HepG2 (cell line): ENCODE measurements around the gene TIMM13. TPM values are rescaled to one million over a fixed set of nuclear protein-coding genes. Genes with fewer than 3 reads are reported as not detected.

ENCODE experiments used
- HOXA3 ChIP-seq: sonication (generic); formaldehyde crosslinking; IDR thresholded peaks from 2 replicates; pipeline ENCODE4 v1.5.0; 2020; ENCODE audit warnings: missing genetic modification reagents
- MEIS1 ChIP-seq: sonication (generic); formaldehyde crosslinking; IDR thresholded peaks from 2 replicates; pipeline ENCODE4 v1.9.0; 2021; ENCODE audit warnings: mild to moderate bottlenecking, missing genetic modification reagents, moderate library complexity, borderline replicate concordance
- NCOA2 ChIP-seq: sonication (generic); formaldehyde crosslinking; IDR thresholded peaks from 2 replicates; pipeline ENCODE4 v1.8.0; 2022; ENCODE audit warnings: inconsistent platforms
- NFKBIZ ChIP-seq: IDR thresholded peaks from 2 replicates; pipeline ENCODE4 v1.6.1; 2018; ENCODE audit warnings: missing genetic modification reagents, missing compliant biosample characterization
- PTBP1 ChIP-seq: fragments of 200-400 bp; formaldehyde crosslinking; IDR thresholded peaks from 2 replicates; pipeline ENCODE4 v1.6.1; 2018; ENCODE audit warnings: low read length, low read depth; ENCODE audit not compliant: poor library complexity, severe bottlenecking
- RBFOX2 ChIP-seq: fragments of 200-400 bp; formaldehyde crosslinking; IDR thresholded peaks from 2 replicates; pipeline ENCODE4 v1.6.1; 2017; ENCODE audit warnings: low read depth, mild to moderate bottlenecking, low read length
- TEAD3 ChIP-seq: optimal IDR thresholded peaks from 2 replicates; pipeline ENCODE3; 2016; ENCODE audit warnings: borderline replicate concordance
- TP53 ChIP-seq: sonication (generic); formaldehyde crosslinking; conservative IDR thresholded peaks from 2 replicates; pipeline ENCODE4 v1.4.0; 2020; ENCODE audit warnings: missing genetic modification reagents
- ZNF124 ChIP-seq: sonication (generic); formaldehyde crosslinking; IDR thresholded peaks from 2 replicates; pipeline ENCODE4 v1.4.0; 2020; ENCODE audit warnings: missing genetic modification reagents
- ZNF260 ChIP-seq: sonication (generic); formaldehyde crosslinking; IDR thresholded peaks from 2 replicates; pipeline ENCODE4 v1.4.0; 2020; ENCODE audit warnings: missing genetic modification reagents, low read depth, mild to moderate bottlenecking, borderline replicate concordance
- ZNF263 ChIP-seq: sonication (generic); formaldehyde crosslinking; IDR thresholded peaks from 2 replicates; pipeline ENCODE4 v1.4.0; 2020; ENCODE audit warnings: missing genetic modification reagents
- ZNF296 ChIP-seq: sonication (generic); formaldehyde crosslinking; conservative IDR thresholded peaks from 2 replicates; pipeline ENCODE4 v1.5.0; 2020; ENCODE audit warnings: mild to moderate bottlenecking, missing genetic modification reagents
- ZNF713 ChIP-seq: sonication (generic); formaldehyde crosslinking; IDR thresholded peaks from 2 replicates; pipeline ENCODE4 v1.4.0; 2020; ENCODE audit warnings: mild to moderate bottlenecking, missing genetic modification reagents
- ZNF724P ChIP-seq: sonication (generic); formaldehyde crosslinking; IDR thresholded peaks from 2 replicates; pipeline ENCODE4 v1.8.0; 2022; ENCODE audit warnings: missing genetic modification reagents, borderline replicate concordance
- ZNF792 ChIP-seq: IDR thresholded peaks from 2 replicates; pipeline ENCODE4 v1.6.1; 2016
- ZSCAN21 ChIP-seq: sonication (generic); formaldehyde crosslinking; IDR thresholded peaks from 2 replicates; pipeline ENCODE4 v1.8.0; 2022; ENCODE audit warnings: mild to moderate bottlenecking, missing genetic modification reagents, moderate library complexity, borderline replicate concordance
- polyA plus RNA-seq, 8 experiments: library from polyadenylated mRNA; depleted of rRNA in 3 of 8; stranded (reverse) in 7 of 8; unstranded in 1 of 8; fragments of >200 nt; fragmentation: Illumina TruSeq in 4 of 8; extraction: Trizol in 4 of 8; gene quantifications; 2 replicates each; pipeline versions ENCODE4 v1.2.1 to v1.2.3, GENCODE V29; 2011 to 2016; ENCODE audit warnings: low read depth in 4 of 8, missing spikeins in 1 of 8, mixed read lengths in 1 of 8; ENCODE audit not compliant: insufficient read depth in 1 of 8
- total RNA-seq, 5 experiments: library from RNA; depleted of rRNA; stranded (reverse); fragments of >200 nt; fragmentation: Illumina TruSeq; extraction: Trizol; gene quantifications; 2 replicates each; pipeline ENCODE4 v1.2.3, GENCODE V29; 2016; ENCODE audit warnings: low read depth in 1 of 5
- TF ChIP-seq, protein P1 (sequence below): sonication (generic); formaldehyde crosslinking; IDR thresholded peaks from 2 replicates; pipeline ENCODE4 v1.5.1; 2020; ENCODE audit warnings: missing genetic modification reagents, mild to moderate bottlenecking, borderline replicate concordance
- TF ChIP-seq, protein P2 (sequence below): sonication (generic); formaldehyde crosslinking; IDR thresholded peaks from 2 replicates; pipeline ENCODE4 v1.8.1; 2023; ENCODE audit warnings: mild to moderate bottlenecking, inconsistent platforms, moderate library complexity, missing genetic modification reagents, borderline replicate concordance
- TF ChIP-seq, protein P3 (sequence below): sonication (generic); formaldehyde crosslinking; IDR thresholded peaks from 2 replicates; pipeline ENCODE4 v1.4.0; 2020; ENCODE audit warnings: missing genetic modification reagents, low read depth, mild to moderate bottlenecking, borderline replicate concordance
- TF ChIP-seq, protein P4 (sequence below): sonication (generic); formaldehyde crosslinking; IDR thresholded peaks from 2 replicates; pipeline ENCODE4 v1.4.0; 2020; ENCODE audit warnings: mild to moderate bottlenecking, missing genetic modification reagents
- TF ChIP-seq, protein P5 (sequence below): sonication (generic); formaldehyde crosslinking; IDR thresholded peaks from 2 replicates; pipeline ENCODE4 v1.4.0; 2020; ENCODE audit warnings: missing genetic modification reagents, borderline replicate concordance
- TF ChIP-seq, protein P6 (sequence below): sonication (generic); formaldehyde crosslinking; conservative IDR thresholded peaks from 2 replicates; pipeline ENCODE4 v1.8.0; 2022; ENCODE audit warnings: missing genetic modification reagents

Gene TIMM13
- total and polyA plus RNA-seq, 2 of the 13 experiments (the other 11 are each of a cell fraction or from before 2014, with no cell fraction given): 48.4 to 108 TPM

DNA sequence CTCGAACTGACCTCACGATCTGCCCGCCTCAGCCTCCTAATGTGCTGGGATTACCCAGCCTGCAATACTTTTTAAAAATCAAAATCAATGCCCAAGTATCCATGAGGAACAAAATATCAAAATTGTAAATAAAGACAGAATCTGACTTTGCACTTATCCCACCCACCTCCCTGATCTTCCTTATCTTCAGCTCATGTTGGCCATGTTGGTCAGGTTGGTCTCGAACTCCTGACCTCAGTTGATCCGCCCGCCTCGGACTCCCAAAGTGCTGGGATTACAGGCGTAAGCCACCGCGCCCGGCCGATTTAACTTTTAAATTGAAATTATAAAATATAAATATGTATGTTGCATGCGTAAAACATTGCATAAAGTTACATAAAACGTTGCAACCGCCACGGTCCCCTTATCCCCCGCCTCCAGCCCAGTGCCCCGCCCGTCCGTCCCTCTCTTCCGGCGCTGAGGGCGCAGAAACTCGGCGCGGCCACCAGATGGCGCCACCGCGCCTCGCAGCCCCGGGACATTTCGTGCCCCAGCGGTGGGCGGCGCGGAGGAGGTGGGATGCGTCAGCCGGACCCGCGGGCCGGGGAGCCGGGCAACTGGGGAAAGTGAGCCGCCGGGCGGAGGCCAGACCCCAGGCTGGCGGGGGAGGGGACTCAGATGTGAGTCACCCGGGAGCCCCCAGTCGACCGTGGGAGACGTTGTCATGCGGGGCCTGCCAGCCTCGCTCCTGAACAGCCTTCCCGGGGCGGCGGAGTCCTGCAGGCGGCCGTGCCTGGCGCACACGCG is 47.0 kb upstream of the TIMM13 start (continued):
- TF ChIP-seq, protein P1, sequence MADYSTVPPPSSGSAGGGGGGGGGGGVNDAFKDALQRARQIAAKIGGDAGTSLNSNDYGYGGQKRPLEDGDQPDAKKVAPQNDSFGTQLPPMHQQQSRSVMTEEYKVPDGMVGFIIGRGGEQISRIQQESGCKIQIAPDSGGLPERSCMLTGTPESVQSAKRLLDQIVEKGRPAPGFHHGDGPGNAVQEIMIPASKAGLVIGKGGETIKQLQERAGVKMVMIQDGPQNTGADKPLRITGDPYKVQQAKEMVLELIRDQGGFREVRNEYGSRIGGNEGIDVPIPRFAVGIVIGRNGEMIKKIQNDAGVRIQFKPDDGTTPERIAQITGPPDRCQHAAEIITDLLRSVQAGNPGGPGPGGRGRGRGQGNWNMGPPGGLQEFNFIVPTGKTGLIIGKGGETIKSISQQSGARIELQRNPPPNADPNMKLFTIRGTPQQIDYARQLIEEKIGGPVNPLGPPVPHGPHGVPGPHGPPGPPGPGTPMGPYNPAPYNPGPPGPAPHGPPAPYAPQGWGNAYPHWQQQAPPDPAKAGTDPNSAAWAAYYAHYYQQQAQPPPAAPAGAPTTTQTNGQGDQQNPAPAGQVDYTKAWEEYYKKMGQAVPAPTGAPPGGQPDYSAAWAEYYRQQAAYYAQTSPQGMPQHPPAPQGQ (CRISPR knock-in tag): no peak
- TF ChIP-seq ZNF296 (CRISPR knock-in tag) (no peak), NFKBIZ (CRISPR knock-in tag) (no peak), MEIS1 (peak; percentile 18; the same call in 1 of the 2 replicates), ZSCAN21 (CRISPR knock-in tag) (no peak; the same call in 1 of the 2 replicates), ZNF263 (CRISPR knock-in tag) (peak; percentile 15; the same call in 1 of the 2 replicates), ZNF260 (CRISPR knock-in tag) (0 out of 2 replicates have a peak, but pooled peaks have one; percentile 57), TEAD3 (CRISPR knock-in tag) (peak; percentile 76), ZNF124 (peak; percentile 44; the same call in 1 of the 2 replicates), ZNF713 (0 out of 2 replicates have a peak, but pooled peaks have one; percentile 33), ZNF792 (CRISPR knock-in tag) (peak; percentile 60; the same call in 1 of the 2 replicates), TP53 (CRISPR knock-in tag) (no peak), NCOA2 (CRISPR knock-in tag) (no peak), ZNF724P (CRISPR knock-in tag) (no peak), RBFOX2 (0 out of 2 replicates have a peak, but pooled peaks have one; percentile 25), PTBP1 (no peak), HOXA3 (CRISPR knock-in tag) (peak; percentile 74)
- TF ChIP-seq, protein P2, sequence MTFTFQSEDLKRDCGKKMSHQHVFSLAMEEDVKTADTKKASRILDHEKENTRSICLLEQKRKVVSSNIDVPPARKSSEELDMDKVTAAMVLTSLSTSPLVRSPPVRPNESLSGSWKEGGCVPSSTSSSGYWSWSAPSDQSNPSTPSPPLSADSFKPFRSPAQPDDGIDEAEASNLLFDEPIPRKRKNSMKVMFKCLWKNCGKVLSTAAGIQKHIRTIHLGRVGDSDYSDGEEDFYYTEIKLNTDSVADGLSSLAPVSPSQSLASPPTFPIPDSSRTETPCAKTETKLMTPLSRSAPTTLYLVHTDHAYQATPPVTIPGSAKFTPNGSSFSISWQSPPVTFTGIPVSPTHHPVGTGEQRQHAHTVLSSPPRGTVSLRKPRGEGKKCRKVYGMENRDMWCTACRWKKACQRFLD (CRISPR knock-in tag): no peak
- TF ChIP-seq, protein P3, sequence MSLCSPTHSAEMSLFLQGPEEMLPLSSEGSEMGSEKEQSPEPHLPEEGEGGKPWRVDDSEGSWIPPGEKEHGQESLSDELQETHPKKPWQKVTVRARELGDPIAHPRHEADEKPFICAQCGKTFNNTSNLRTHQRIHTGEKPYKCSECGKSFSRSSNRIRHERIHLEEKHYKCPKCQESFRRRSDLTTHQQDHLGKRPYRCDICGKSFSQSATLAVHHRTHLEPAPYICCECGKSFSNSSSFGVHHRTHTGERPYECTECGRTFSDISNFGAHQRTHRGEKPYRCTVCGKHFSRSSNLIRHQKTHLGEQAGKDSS: peak; percentile 88
- TF ChIP-seq, protein P4, sequence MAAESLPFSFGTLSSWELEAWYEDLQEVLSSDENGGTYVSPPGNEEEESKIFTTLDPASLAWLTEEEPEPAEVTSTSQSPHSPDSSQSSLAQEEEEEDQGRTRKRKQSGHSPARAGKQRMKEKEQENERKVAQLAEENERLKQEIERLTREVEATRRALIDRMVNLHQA (CRISPR knock-in tag): no peak
- TF ChIP-seq, protein P5, sequence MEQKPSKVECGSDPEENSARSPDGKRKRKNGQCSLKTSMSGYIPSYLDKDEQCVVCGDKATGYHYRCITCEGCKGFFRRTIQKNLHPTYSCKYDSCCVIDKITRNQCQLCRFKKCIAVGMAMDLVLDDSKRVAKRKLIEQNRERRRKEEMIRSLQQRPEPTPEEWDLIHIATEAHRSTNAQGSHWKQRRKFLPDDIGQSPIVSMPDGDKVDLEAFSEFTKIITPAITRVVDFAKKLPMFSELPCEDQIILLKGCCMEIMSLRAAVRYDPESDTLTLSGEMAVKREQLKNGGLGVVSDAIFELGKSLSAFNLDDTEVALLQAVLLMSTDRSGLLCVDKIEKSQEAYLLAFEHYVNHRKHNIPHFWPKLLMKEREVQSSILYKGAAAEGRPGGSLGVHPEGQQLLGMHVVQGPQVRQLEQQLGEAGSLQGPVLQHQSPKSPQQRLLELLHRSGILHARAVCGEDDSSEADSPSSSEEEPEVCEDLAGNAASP (CRISPR knock-in tag): peak; percentile 80
- TF ChIP-seq, protein P6, sequence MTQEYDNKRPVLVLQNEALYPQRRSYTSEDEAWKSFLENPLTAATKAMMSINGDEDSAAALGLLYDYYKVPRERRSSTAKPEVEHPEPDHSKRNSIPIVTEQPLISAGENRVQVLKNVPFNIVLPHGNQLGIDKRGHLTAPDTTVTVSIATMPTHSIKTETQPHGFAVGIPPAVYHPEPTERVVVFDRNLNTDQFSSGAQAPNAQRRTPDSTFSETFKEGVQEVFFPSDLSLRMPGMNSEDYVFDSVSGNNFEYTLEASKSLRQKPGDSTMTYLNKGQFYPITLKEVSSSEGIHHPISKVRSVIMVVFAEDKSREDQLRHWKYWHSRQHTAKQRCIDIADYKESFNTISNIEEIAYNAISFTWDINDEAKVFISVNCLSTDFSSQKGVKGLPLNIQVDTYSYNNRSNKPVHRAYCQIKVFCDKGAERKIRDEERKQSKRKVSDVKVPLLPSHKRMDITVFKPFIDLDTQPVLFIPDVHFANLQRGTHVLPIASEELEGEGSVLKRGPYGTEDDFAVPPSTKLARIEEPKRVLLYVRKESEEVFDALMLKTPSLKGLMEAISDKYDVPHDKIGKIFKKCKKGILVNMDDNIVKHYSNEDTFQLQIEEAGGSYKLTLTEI: no peak
